SK-N-MC (cell line): ENCODE results near the gene PDZD2.

Experiments used
- EZH2 ChIP-seq: fragments of 200-600 bp; sonication (generic); IDR thresholded peaks from one replicate; pipeline ENCODE4 v1.6.1; 2017; ENCODE audit warnings: antibody characterized with exemption
- POLR2AphosphoS5 ChIP-seq: IDR thresholded peaks from 2 replicates; pipeline ENCODE4 v1.6.1; 2012; ENCODE audit warnings: mild to moderate bottlenecking, low read depth, low read length, borderline replicate concordance

GRCh38 chr5:31909073-31909472 lies 270.1 kb downstream of the PDZD2 start:
- TF ChIP-seq POLR2AphosphoS5: no peak
- no peak for TF ChIP-seq EZH2
